HK-2 (cell line): ENCODE data around the gene CYBC1.

ENCODE experiments used
- DNase-seq: peaks from one replicate; pipeline ENCODE4 v3.0.0-alpha.2; 2018; ENCODE audit not compliant: unreplicated experiment

Gene CYBC1

GRCh38 chr17:82449131-82449882 lies 1.2 kb downstream of the CYBC1 start:
- DNase-seq, result no peak

DNA sequence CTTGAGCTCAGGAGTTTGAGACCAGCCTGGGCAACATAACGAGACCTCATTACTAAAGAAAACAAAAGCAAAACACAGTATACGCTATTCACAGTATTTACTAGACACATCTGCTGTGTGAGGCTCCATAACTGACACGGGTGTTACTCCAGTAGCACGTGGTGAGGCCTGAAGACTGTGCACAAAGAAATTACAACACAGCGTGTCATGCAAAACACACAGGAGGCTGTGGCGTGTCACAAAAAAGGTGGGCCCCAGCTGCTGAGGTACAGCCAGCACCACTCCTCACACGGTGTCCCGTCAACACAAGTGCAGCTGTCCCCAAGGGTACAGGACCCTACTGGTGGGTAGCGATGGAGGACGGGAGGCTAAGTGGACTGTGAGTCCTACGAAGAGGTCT lies 2.7 kb downstream of the CYBC1 start:
- DNase-seq, result no peak

- no peak for DNase-seq
Measured at GRCh38 chr17:82446649-82447048, 3.9 kb downstream of the CYBC1 start.

GRCh38 chr17:82446124-82446523 lies 4.4 kb downstream of the CYBC1 start:
- no peak for DNase-seq

DNA sequence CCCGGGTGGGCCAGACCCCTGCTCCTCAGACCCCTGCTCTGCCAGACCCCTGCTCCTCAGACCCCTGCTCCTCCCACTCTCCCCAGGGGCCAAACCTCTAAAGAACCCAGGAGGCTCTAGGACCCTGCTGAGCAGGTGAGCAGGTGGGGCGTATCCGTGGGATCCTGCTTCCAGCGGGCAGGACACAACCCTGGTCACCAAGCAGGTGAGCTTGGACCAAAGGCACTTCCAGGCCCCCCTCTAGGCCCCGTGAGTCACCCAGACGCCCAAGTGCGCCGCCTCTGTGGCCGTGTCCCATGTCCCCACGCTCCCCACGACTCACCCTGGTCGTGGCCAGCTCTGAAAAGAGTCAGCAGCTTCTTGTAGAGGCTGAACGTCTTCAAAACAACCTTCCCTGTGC lies 5.0 kb downstream of the CYBC1 start:
- DNase-seq, result no peak

- DNase-seq, result no peak
Measured at GRCh38 chr17:82444941-82445521, 5.5 kb downstream of the CYBC1 start.

- no peak for DNase-seq
Measured at GRCh38 chr17:82444284-82444893, 6.2 kb downstream of the CYBC1 start.

DNA sequence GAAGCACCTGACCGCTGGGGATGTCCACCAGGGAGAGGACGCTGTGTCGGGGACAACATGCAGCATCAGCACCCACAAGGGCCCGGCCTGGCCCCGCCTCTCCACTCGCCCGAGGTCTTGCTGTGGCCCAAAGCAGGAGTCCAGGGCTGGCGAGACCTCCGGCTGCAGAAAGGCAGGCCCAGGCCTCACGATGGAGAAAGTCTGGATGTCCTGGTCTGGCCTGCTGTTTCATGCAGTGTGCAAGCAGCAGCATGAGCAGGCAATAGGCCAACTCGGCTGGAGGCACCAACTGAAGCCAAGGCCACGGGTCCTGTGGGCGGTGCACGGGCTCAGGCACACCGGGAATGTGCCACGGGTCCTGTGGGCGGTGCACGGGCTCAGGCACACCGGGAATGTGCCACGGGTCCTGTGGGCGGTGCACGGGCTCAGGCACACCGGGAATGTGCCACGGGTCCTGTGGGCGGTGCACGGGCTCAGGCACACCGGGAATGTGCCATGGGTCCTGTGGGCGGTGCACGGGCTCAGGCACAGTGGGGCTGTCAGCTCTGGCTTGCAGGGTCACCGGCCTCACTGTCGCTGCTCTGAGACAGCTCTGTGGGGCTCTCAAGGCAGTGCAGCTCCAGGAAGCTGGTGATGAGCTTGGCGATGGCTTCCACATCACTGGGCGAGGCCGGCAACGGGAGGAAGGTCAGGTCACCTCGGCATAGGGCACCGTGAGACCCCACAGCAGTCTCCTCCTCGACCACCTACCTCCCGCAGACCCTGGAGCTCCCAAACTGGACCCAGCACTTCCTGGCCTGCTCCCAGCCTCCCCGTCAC lies 6.9 kb downstream of the CYBC1 start:
- no peak for DNase-seq

- no peak for DNase-seq
Measured at GRCh38 chr17:82442643-82443464, 7.7 kb downstream of the CYBC1 start.

- no peak for DNase-seq
Measured at GRCh38 chr17:82441691-82442487, 8.7 kb downstream of the CYBC1 start.

DNA sequence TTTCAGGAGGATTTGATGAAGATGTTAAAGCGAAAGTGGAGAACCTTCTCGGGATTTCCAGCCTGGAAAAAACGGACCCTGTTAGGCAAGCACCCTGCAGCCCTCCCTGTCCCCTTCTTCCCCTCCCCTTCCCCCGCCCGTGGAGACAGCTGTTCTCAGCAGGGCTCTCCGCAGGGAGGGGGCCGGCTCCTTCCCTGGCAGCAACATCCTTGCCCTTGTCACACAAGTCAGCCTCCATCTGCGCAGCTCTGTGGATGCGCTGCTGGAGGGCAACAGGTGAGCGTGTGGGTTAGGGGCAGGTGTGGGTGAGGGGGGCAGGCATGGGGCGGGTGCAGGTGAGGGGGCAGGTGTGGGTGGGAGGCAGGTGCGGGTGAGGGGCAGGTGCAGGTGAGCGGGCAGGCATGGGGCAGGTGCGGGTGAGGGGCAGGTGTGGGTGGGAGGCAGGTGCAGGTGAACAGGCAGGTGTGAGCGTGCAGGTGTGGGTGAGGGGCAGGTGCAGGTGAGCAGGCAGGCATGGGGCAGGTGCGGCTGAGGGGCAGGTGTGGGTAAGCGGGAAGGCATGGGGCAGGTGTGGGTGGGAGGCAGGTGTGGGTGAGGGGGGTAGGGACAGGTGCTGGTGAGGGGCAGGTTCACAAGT lies 9.4 kb downstream of the CYBC1 start:
- DNase-seq, result no peak

DNA sequence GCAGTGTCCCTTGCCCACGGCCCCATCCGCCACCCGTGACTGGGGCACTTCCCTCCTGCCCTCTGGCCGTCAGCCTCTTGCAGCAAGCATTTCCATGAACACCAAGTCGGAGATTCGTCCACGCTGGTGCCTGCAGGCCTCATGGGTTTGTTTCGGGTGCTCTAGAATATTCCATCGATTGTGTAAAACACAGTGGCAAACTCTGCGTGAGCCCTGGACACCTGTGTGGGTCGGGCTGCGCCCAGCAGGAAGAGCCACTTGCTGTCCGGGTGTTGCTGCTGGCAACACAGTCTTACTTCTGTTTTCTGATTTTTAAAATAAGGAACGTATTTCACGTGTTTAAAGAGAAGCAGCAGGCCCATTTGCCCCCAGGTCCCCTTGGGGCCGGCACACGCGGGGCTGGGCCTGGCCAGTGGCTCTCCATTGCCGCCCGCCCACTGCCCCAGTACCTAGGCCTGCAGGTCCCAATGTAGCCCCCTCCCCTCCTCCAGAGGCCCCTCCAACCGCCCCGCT lies 10.0 kb downstream of the CYBC1 start:
- DNase-seq, result no peak

- DNase-seq, result no peak
Measured at GRCh38 chr17:82439829-82440365, 10.7 kb downstream of the CYBC1 start.

DNA sequence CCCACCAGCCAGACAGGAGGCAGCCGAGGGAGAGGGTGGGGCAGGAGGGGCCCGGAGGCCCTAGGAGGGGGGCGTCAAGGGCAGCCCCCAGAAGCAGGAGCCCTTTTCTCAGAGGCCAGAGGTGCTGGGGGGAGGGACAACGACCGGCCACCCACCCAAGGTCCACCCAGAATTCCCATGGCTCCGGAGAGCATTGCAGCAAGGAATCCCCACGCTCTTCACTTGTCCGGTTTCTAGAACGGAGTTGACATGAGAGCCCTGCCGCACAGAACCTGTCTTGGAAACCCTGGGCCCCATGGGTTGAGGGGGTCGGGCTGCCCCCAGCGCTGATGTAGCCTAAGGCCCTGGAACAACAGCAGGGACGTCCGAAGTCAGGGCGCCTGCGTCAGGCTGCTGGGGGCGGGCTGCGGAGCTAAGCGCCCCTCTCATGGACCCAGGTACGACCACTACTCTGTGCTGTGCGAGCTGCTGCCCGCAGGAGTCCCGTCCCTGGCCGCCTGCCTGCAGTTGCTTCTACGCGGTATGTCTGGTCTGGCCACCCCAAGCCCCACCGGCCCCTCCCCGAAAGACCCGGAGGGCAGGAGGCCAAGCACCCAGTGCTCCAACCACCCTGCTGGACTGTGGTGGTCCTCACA lies 11.2 kb downstream of the CYBC1 start:
- DNase-seq, result no peak

GRCh38 chr17:82438401-82439193 lies 12.0 kb downstream of the CYBC1 start:
- no peak for DNase-seq

- DNase-seq, result no peak
Measured at GRCh38 chr17:82437325-82437668, 13.3 kb downstream of the CYBC1 start.

DNA sequence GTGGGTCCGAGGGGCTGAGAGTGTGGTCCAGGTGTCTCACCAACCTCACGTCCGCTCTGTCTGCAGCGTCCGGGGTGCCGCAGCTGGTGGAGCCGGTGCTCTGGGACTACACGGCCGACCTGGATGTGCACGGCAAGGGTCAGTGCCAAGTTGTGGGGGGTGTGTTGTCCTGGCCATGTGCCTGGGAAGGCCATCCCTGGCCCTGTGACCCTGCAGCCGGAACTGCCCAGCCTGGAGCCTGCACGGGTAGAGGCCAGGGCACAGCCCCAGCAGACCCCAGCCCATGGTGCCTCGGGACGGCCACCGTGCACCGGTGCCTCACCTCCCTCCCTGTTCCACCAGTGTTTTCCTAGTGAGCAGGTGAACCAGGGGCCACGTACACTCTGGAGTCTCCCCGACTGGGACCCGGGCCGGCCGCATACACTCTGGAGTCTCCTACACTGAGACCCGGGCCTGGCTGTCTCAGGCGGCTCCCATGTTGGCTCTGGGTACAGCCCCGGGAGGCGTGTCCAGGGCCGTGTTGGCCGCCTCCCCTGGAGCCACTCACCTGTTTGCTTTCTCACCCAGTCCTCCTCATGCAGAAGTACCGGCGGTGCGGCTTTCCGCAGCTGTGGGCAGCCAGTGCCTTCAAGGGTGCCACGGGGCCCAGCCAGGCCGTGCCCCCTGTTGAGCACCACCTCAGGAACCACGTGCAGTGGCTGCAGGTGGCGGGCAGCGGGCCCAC lies 13.8 kb downstream of the CYBC1 start:
- no peak for DNase-seq
